ENCODE results near the gene AMN1.

GRCh38 chr12:31722580-31722979 lies 6.2 kb downstream of the AMN1 start:
- TF ChIP-seq TAF1 (CRISPR knock-in tag; IDR thresholded peaks at IDR 0.05) (no peak), ZNF138 (CRISPR knock-in tag; IDR thresholded peaks at IDR 0.05; ENCODE audit: low read depth) (no peak), CTCF (CRISPR knock-in tag; IDR thresholded peaks at IDR 0.05) (no peak), ZNF646 (CRISPR knock-in tag; IDR thresholded peaks at IDR 0.05) (no peak), HIC2 (CRISPR knock-in tag; IDR thresholded peaks at IDR 0.05; ENCODE audit: low read depth) (no peak), PHF20 (CRISPR knock-in tag; IDR thresholded peaks at IDR 0.05) (no peak), REST (IDR thresholded peaks at IDR 0.05; ENCODE audit: borderline replicate concordance in 1 of 2, low read depth in 1 of 2, low read length in 2 of 2) (no peak), ZBTB33 (CRISPR knock-in tag; IDR thresholded peaks at IDR 0.05) (no peak), ELK4 (CRISPR knock-in tag; IDR thresholded peaks at IDR 0.05; ENCODE audit: borderline replicate concordance) (no peak), ZIK1 (CRISPR knock-in tag; IDR thresholded peaks at IDR 0.05; ENCODE audit: borderline replicate concordance, low read depth) (no peak)

All from HepG2 (cell line).